Ureter (tissue), 1 donor: ENCODE data around the gene RAD51D. TPM values are rescaled to one million over a fixed set of nuclear protein-coding genes. Genes with fewer than 3 reads are reported as not detected.
"Not testable (repeated sequence)": the region's sequence is repeated elsewhere in the genome, so short reads cannot be mapped to it uniquely, and the experiment has no call there.

Experiments
- DNase-seq: peaks from one replicate; pipeline ENCODE4 v3.0.0-alpha.2; 2020; ENCODE audit warnings: low spot score
- total RNA-seq: library from RNA; stranded (reverse); gene quantifications from one replicate; pipeline ENCODE4 v1.2.4, GENCODE V29; 2023
- donor health status: DM: yes; HTN: yes; CAD: no.

RAD51D gene
- total RNA-seq, 1 donor from 2014 or later, result 13.1 TPM

DNA sequence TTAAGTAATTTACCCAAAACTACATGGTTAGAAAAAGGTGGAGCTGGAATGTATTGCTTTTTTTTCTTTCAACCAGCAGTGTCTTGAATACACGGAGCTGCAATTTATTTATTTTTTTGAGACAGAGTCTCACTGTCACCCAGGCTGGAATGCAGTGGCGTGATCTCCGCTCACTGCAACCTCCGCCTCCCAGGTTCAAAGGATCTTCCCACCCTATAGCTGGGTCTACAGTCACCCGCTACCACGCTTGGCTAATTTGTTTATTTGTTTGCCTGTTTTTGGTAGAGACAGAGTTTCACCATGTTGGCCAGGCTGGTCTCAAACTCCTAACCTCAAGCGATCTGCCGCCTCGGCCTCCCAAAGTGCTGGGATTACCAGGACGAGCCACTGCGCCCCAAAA is 29.0 kb downstream of the RAD51D start:
- DNase-seq, result not testable (repeated sequence)

DNA sequence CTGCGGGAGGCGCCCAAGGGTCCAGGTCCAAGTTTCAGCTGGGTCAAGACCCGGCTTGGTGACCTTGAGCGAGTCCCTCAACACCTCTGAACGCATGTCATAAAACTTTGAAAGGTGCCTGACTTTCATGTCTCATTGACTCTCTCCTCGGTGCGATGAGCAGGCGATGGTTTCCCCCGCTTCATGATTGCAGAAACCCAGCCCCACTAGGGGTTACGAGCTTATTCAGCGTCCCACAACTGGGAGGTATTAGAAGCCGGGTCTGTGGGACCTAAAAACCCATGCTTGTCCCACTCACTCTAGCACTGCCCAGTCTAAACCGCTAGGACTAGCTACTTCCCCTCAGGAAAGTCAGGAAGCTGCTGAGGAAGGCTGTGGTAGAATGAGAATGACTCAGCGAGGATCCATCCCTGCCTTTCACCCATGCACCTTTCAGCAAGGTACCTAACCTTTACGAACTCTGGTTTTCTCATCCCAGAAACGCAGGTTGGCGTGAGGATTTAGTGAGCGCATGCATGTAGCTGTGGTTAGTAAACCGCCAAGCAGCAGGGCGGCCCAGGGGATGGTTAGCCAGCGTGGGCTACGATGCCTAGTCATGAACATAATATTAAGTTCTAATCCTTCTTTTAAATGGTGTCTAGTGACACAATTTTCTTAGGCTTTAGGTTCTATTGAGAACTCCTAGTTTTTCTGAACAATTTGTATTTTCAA is 29.9 kb downstream of the RAD51D start:
- DNase-seq, result no peak

DNA sequence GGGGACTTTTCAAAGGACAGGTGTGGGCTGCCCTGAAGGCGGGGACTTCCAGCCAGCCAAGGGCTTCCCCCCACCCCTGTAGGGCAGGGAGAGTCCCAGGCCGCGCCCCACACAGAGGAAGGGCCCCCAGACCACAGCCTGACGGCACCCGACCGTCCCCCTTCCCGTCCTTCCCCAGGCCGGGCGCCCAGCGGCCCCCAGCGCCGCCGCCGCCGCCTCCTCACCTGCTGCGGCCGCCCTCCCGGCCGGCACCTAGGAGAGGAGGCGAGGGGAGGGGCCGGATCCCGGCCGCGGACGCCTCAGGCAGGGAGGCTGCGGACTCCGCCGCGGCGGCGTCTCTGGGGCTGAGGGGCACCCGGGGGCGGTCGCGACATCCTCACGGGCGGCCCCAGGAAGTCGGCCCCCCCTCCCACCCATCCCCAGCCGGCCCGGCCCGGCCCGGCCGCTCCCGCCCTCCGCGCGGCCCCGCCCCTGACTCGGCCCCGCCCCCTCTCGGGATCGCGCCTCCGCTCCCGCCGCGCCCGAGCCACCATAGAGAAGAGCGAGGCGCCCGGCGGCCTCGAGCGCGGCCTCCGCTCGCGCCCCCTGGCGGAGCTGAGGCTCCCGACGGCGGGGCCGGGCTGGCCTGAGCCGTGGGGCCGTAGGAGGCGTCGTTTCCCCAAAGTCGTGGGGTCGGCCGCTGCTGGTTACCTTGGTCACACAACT is 30.6 kb downstream of the RAD51D start:
- peak; percentile 88 for DNase-seq

DNA sequence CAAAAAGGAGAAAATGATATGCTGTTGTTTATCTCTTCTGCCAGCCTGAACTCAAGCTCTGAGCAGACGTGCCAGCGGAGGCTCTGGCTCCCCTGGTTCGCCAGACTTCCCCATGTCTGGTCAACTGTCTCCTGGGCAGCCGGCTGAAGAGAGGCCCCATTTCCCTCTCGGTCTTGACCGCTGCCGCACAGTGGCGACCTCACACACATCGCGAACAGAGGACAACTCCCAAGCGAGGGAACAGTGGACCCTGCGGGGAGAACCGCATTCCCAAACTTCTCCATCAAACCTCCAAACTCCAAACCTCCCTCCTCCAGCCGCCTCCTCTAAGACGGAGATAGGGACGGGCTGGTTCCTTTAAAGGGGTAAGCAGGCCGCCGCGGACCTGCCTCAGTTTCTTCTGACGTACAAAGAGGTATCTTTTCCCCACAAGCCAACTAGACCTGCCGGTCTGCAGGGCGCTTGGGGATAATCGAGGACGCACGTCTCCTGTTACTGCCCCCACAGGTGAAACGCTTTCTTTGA is 31.2 kb downstream of the RAD51D start:
- DNase-seq, result peak; percentile 54

DNA sequence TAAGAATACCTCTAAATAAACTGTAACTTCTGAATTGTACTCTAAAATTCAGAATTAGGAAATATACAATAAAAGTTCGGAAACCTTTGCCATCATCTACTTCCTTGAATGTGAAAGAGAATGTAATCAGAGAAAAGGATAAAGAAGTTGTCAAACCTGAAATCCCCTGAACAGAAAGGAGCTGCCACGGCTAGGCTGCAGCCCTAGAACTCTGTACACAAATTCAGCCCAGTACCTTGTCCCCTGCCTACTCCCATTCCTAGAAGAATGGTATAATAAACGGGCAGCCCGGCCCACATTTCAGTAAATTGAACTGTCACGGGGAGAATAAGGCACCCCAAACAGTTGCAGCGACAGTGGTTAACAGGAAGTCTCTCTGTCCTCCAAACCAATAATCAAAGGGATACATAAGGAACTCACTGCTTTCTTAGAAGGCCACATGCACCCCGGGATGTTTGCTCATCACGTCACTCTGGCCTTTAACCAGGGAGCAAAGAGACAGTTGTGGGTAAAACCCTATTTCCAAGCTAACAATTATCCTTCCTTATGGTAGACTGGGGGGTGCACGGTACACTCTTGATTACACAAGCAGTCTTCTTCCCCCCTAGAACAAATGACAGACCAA is 31.8 kb downstream of the RAD51D start:
- DNase-seq, result peak; percentile 56

DNA sequence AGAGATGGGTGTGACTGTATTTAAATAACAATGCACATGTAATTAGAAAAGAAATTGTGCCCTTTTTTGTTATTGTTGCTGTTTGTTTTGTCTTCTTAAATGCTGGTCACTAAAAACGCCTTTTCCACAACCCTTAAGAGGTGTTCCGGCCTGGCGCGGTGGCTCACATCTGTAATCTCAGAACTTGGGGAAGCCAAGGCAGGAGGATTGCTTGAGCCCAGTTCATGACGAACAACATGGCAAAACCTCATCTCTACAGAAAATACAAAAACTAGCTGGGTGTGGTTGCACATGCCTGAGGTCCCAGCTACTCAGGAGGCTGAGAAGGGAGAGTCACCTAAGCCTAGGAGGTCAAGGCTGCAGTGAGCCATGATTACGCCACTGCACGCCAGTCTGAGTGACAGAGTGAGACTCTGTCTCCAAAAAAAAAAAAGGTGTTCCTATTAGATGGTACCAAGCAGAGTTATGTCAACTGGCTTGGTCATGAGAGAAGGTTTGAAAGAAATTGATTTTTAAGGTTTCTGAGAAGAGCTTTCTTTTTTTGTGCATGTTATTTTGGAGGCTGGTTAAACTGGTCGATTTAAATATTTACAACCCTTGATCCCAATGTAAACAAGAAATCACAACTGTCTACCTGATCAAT is 32.6 kb downstream of the RAD51D start:
- DNase-seq, result no peak

DNA sequence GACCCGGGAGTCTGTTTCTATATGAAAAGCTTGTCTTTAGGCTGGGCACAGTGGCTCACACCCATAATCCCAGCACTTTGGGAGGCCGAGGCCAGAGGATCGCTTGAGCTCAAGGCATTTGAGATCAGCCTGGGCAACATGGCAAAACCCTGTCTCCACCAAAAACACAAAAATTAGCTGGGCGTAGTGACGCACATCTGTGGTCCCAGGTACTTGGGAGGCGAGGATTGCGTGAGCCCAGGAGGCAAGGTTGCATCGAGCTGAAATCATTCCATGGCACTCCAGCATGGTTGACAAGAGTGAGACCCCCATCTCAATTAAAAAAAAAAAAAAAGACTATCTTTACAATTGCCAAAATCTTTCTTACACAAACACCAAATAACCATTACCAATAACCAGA is 33.5 kb downstream of the RAD51D start:
- no peak for DNase-seq

DNA sequence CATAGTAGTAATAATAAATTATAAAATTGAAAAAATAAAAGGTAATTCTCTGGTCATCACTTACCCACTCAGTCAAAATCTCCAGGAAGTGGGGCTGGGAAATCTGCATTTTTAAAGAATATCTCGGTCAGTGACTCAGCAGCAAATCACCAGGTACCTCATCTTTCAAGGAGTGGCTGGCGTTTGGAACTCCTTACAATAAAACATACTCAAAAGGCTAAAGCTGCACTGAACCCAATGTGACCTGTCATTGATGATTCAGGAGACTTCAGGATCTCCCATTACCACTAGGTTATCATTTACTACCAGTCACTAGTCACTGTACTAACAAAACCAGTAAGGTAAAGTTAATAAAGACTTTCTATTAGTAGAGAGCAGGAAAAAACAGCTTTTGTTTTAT is 34.7 kb downstream of the RAD51D start:
- DNase-seq, result no peak

DNA sequence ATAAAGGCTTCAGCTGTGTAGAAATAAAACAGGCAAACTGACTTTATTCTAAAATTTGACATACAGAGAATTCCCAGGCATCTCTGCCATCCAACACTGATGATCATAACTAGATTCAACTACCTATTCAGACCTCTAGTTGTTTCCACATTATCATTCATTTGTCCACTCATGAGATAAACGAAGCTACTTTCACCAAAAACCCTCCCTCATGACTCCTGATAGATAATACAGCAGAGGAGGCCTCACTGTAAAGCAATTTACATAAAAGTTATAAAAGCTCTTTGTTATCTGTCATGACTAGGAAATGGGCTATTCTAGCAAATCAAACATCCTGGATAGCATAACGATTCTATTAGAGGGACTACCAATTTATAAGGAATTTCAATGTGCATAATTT is 36.6 kb downstream of the RAD51D start:
- no peak for DNase-seq

DNA sequence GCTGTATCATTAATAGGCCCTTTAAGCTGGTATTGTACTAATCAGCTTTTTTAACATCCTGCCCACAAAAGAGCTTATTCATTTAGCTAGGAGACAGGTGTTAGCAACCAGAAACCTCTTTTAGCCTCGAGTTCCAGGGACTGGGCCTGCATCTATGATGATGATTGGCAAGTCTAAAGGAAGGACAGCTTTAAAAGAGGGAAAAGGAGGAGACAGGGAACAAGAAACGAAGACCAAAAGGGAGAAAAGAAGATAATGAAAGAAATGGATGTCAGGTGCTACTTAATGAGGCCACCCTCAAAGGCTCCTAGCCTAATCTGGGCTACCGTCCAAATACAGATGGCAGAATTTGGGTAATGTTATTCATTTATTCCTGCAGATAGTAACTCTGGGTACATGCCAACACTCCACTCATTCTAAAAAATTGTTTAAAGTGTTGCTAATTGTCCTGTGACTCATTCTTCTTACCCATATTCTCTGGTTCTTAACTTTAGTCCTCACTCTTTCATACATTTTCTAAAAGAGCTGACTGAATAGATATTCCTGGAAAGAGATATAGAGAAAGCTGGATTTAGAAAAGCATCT is 37.5 kb downstream of the RAD51D start:
- no peak for DNase-seq

DNA sequence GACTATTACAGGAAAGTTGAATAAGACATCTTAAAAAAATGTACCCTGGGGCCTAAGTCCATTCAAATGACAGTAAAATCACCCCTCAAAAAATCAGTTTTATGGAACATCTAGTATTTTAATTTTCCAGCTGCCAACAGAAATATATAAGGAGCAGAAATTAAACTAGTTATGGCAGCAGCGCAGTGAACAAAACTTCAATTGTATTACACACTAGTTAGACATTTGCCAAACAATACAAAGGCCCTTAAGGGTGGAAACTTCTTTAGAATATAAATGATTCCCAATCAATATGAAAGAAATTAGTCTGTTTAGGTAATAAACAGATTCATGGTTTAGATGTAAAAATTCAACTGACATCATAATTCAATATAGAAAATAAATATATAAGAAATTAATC is 38.0 kb downstream of the RAD51D start:
- DNase-seq, result no peak

DNA sequence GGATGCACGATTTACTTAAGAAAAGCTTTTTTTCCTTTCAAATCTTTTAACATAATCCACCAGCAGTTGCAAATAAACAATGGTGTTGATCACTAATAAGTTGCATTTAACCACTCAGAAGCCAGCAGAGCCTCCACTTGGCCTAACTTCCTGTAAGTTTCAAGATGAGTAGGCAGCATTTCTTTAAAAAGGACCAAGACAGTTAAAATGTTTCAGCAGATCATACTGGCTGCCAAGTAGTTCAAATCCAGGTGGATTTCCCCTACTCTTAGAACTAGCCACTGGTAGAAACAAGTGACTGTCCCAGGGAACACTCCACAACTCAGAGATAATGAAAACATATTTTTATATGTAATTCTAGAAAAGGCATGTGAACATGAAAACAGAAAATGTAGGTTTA is 39.1 kb downstream of the RAD51D start:
- DNase-seq, result no peak

DNA sequence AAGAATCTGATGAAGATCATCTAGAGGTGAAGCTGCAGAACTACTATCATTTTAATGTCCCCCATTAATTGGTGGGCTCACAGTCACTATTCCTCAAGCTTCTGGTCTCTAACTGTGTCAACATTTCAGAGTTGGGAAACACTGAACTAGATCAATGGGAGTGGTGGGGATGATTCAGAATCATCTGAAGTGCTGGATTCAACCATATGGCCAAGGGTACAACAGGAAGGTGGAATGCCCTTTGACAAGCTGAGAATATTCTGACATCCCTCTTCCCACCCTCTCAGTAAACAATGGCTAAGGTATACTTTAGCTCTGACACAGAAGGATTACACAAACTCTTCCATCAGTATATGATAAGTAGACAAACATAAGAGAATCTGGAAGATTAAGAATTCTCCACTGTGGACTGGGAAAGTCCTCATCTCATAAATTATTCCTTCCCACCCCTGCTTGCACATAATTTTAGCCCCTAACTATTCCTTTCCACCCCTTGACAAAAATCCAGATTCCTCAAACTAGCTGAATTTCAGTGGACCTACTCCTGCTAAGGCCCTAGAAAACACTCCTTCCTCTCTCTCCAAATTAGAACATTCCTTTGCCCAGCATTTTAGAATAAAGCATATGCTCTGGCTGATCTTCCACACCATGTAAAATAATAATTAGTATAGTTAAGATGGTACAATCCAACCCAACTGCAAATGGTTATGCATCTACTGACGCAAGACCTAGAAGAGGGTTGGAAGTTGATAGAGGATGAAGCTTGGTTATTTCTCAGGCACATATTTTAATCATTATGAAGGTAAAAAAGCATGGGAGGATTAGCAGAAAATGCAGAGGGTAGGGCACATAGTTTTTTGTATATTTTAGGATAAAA is 39.9 kb downstream of the RAD51D start:
- DNase-seq, result no peak

DNA sequence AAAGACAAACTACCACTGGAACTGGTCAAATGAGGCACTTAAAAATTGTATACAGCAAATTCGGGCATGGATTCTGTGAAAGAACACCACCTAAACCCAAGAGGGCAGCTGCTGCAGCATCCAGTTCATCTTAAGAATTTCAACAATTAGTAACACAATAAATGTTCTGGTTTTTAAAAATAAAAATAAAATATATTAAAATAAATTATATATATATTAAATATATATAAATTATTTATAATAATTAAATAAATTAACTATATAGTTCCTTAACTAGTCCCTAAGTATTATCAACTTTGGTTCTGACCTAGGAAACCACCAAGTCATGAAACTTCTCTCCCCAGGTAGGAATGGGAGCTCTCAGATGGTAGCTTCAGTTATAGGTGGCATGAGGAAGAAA is 42.8 kb downstream of the RAD51D start:
- no peak for DNase-seq

DNA sequence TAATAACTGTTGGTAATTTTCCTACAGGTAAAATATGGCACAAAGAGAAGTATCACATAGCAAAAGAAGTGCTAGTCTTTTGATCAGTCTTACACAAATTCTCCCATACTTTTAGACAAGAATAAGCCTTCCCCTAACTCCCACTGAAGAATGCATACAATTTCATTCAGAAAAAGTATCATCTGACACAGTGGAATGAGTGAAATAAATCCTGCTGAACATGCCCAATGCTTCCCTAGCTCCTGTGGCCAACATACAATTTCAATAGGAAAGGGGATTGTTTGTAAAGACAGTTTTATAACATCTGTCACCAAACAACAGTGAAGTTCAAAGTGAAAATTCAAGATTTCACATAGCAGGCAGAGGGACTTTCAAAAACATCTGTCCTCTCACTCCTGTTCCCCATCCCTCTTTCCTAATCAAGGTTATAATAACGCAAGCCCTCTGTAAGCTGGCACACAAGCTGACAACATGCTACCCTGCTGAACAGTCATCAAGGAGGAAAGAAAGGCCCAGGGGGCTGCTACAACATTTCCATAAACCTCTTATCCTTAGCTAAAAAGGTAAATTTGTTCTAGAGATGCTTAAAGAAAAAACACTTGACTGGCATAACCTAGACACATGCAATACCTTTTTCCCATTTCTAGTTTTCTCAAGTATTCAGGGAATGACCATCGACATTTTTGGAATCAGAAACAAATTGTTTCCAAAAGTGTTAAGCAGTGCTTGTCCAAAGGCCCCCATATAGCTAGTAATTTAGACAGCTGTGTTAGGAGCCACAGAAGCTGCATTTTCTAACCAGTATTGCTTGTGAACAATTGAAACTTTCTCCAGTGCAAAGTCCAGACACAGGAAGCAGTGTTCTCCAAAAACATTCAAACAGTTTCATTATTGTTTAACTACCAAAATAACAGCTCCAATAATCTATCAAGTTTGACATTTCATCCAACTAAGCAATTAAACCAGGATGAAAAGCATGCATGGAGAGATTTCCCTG is 44.7 kb downstream of the RAD51D start:
- DNase-seq, result no peak

DNA sequence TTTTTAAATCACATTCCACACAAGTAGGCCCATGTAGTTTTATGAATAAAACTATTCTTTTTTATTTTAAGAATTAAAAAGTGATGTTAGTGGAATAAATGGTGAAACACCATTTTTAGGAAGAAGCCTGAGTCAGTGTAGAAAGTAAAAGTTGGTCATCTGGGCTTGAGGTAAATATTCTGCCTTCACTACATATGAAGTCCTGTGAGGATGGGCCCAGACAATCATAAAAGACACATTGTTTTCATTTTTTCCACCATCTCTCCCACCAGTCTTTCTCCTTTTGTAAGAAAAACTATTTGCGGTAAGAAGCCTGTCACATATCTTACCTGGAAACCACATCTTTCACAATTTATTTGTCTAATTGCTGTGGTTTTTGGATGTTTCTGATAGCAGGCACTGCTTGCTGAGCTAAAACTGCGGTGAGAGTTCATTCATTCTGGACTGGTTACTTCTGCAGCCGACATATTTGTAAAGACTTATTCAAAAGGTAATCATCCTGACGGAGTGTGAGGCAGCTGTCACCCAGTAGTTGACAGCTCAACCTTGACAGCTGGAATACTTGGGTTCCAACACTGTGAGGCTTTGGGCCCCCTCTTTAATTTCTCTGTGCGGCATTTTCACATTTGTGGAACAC is 45.6 kb downstream of the RAD51D start:
- no peak for DNase-seq

DNA sequence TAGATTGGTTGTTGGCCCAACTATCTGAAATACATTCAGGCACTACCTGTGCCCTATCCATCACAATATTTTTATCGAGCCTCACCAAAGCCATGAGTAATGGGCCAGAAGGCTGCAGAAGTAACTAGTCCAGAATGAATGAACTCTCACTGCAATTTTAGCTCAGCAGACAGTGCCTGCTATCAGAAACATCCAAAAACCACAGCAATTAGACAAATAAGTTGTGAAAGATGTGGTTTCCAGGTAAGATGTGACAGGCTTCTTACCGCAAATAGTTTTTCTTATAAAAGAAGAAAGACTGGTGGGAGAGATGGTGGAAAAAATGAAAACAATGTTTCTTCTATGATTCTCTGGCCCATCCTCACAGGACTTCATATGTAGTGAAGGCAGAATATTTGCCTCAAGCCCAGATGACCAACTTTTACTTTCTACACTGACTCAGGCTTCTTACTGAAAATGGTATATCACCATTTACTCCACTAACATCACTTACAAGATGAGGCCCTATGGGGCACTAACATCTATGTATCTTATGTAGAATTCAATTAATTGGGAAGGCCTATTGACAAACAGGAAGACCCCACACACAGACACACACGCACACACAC is 46.4 kb downstream of the RAD51D start:
- DNase-seq, result no peak

DNA sequence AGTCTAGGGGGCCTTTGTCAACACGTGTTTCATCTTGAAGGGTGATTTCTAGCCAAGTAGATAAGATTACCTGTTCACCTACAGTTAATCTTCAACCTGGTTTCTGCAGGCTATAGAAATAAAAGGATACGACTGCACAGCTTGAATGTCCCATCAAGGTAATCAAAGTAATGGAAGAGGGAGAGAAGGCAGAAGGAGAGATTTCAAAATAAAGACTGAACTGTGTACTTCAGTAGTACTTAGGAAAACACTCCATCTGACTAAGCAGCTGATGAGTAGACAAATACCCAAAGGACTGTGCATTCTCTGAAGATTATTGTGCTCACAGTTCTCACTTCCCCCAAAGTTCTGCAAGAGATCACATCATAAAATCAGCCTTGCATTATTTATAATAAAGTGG is 50.3 kb downstream of the RAD51D start:
- no peak for DNase-seq

DNA sequence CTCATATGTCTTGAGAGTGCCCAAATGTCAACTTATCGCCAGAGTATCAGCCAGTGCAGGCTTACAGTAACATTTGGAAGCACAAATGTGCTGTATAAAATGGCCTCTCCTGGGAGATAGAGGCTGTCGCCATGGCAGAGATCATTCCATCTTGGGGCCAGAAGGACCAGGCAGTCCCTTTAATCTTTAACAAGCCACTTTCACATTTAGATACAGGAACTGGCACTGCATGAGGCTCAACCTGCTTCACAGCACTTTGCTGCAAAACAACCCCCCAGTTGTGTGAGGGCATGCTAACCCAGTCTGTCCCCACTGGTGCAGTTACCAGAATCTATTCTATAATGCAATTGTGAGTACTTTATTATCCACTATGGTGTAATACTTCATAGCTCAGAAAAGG is 51.4 kb downstream of the RAD51D start:
- DNase-seq, result no peak
